ENCODE measurements around the gene FUT8. TPM values are rescaled to one million over a fixed set of nuclear protein-coding genes. Genes with fewer than 3 reads are reported as not detected.
"Not testable (repeated sequence)": the region's sequence is repeated elsewhere in the genome, so short reads cannot be mapped to it uniquely, and the experiment has no call there.

Gene FUT8
- total RNA-seq, 1 donor from 2014 or later = 7.8 TPM

DNA sequence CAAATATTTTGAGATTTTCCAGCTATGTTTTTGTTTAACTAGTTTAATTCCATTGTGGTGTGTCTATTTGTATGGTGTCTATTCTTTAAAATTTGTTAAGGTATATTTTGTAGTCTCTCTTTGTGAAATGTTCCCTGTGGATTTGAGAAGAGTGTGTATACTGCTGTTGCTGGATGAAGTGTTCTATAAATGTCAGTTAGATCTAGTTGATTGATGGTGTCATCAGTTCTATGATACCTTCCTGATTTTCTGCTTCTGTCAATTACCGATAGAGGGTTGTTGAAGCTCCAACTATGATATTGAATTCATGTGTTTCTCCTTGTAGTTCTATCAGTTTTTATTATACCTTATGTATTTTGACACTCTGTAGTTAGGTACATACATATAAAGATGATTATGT, 53.1 kb downstream of the FUT8 start:
- Histone ChIP-seq H3K4me3 (no peak overlapping the region), H3K27me3 (ENCODE audit: low read depth) (no peaks in the 10 kb centered on the region), H3K4me1 (peaks cover 7% of the 10 kb centered on the region), H3K9me3 (replicated peaks) (no peaks in the 10 kb centered on the region), H3K36me3 (peaks cover 7% of the 10 kb centered on the region), H3K27ac (replicated peaks) (no peak overlapping the region)
- TF ChIP-seq CTCF (IDR thresholded peaks at IDR 0.05; ENCODE audit: borderline replicate concordance) = no peak
- intact Hi-C loops (cut with micrococcal nuclease) = no loop called here
- DNase-seq = no peak

GRCh38 chr14:65467926-65468325, 55.4 kb downstream of the FUT8 start:
- H3K4me3 ChIP-seq; DNase-seq; H3K27me3 ChIP-seq (ENCODE audit: low read depth); H3K9me3 ChIP-seq (replicated peaks); H3K36me3 ChIP-seq; H3K4me1 ChIP-seq; H3K27ac ChIP-seq (replicated peaks); intact Hi-C loops (cut with micrococcal nuclease): not testable (repeated sequence)

DNA sequence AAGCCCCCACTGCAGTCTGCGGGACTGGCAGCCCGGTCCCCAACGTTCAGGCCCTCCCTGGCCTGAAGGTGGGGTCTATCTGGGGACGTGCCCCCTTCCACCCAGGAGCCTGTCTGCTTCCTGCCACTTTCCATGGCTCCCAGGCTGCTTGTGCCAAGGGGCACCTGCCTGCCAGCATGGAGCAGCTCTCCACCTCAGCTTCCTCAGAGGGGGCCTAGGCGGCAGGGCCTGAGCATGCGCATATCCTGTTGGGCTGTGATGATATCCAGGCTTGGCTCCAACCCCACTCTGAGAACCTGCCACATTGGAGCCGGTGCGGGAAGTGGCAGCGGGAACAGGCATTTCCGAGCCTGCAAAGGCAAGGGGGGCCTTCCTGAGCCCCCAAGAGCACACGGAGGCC, 57.4 kb downstream of the FUT8 start:
- Histone ChIP-seq H3K27me3 (ENCODE audit: low read depth) (no peaks in the 10 kb centered on the region), H3K27ac (replicated peaks) (no peak overlapping the region), H3K4me3 (no peak overlapping the region), H3K4me1 (no peaks in the 10 kb centered on the region), H3K9me3 (replicated peaks) (no peaks in the 10 kb centered on the region), H3K36me3 (no peaks in the 10 kb centered on the region)
- TF ChIP-seq CTCF (IDR thresholded peaks at IDR 0.05; ENCODE audit: borderline replicate concordance) = no peak
- intact Hi-C loops (cut with micrococcal nuclease) = no loop called here
- DNase-seq = no peak

DNA sequence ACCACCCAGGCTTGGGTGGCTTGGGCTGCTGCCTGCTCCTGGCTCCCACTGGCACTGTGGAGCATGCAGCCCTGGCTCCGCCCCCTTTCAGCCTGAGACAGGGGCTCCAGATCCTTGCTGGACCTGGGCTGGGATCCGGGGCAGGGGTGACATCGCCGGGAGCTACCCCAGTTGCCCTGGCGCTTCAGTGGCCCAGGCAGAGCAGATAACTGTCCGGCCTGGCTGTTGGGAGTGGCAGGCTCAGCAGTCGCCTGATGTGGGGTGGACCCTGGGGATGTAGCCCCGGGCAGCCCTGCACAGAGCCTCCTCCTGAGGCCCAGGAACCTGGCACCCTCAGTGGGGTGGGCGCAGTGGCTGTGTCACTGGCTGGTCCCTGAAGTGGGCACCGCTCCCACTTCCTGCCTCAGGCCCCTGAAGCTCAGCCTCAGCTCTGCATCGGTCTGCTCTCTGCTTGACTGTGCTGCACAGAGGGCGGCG, 57.9 kb downstream of the FUT8 start:
- no peak for DNase-seq
- Histone ChIP-seq H3K36me3 (no peaks in the 10 kb centered on the region), H3K4me1 (no peaks in the 10 kb centered on the region), H3K9me3 (replicated peaks) (no peaks in the 10 kb centered on the region), H3K4me3 (no peak overlapping the region), H3K27ac (replicated peaks) (no peak overlapping the region), H3K27me3 (ENCODE audit: low read depth) (no peaks in the 10 kb centered on the region)
- TF ChIP-seq CTCF (IDR thresholded peaks at IDR 0.05; ENCODE audit: borderline replicate concordance) = no peak
- intact Hi-C loops (cut with micrococcal nuclease) = no loop called here

DNA sequence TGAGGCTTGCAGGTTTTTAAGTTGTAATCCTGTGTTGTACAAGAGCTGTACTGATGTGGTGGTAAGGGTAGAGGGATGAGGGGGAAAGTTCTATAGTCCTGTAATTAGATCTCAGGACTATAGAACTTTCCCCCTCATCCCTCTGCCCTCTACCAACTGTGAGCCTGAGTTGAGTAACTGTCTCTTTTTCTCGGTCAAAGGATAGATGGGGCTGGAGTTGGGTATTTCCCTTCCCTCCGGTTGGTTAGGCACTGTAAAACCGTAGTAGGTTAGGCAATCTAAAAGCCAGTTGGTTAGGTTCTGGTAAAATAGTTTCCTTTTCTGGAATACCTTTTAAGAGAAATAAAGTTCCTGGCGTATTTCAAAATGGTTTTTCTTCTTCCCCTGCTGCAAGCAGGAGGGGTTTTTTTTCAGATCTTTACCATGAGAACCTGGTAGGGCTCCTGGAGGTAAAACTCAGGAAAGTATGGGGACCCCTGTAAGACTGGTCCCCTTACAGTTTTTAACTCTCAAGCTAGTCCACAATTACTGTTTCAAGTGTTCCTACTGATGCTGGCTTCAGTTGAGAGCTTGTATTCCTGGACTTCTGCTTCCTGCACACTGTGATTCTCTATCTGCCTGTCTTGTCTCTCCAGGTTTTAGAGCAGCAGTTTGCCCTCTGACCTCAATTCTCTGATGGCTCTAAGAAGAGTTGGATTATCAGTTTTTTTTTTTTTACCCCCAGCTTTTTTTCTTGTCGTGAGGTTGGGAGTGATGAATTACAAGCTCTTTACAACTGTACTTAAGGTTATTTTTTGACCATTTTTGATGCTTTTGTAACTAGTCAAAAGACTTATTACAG, 58.7 kb downstream of the FUT8 start:
- H3K36me3 ChIP-seq = no peaks in the 10 kb centered on the region
- H3K9me3 ChIP-seq (replicated peaks) = no peaks in the 10 kb centered on the region
- H3K4me3 ChIP-seq = no peak overlapping the region
- intact Hi-C loops (cut with micrococcal nuclease) = no loop called here
- DNase-seq = no peak
- no peaks in the 10 kb centered on the region for H3K27me3 ChIP-seq (ENCODE audit: low read depth)
- H3K4me1 ChIP-seq = no peaks in the 10 kb centered on the region
- H3K27ac ChIP-seq (replicated peaks) = no peak overlapping the region
- no peak for TF ChIP-seq CTCF (IDR thresholded peaks at IDR 0.05; ENCODE audit: borderline replicate concordance)

DNA sequence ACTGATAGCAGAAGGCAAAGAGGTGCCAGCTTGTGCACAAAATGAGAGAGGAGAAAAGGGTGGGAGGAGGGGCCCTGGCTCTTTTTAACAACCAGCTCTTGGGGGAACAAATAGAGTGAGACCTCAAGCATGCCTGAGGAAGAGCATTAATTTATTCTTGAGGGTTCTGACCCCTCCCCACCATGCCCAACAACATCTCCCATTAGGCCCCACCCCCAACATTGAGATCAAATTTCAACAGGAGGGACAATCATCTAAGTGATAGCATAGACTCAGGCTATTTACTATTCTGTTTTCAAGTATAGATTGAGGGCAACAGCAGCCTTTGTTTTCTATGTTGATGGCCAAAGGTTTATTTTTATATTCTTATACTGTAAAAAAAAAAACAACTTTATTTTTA, 59.7 kb downstream of the FUT8 start:
- intact Hi-C loops (cut with micrococcal nuclease) = no loop called here
- Histone ChIP-seq H3K36me3 (no peaks in the 10 kb centered on the region), H3K9me3 (replicated peaks) (no peaks in the 10 kb centered on the region), H3K27ac (replicated peaks) (no peak overlapping the region), H3K4me1 (no peaks in the 10 kb centered on the region), H3K27me3 (ENCODE audit: low read depth) (no peaks in the 10 kb centered on the region), H3K4me3 (no peak overlapping the region)
- DNase-seq = no peak
- no peak for TF ChIP-seq CTCF (IDR thresholded peaks at IDR 0.05; ENCODE audit: borderline replicate concordance)
